GM12801 (cell line): ENCODE data around the gene EPHB1.

Experiments used
- CTCF ChIP-seq: IDR thresholded peaks from one replicate; pipeline ENCODE4 v1.5.1; 2011; ENCODE audit warnings: control low read depth; ENCODE audit not compliant: insufficient read length; ENCODE audit errors: extremely low read depth

The EPHB1 gene

GRCh38 chr3:135087782-135088181 is 292.7 kb downstream of the EPHB1 start:
- TF ChIP-seq CTCF: no peak

- no peak for TF ChIP-seq CTCF
These were observed 294.4 kb downstream of the EPHB1 start for GRCh38 chr3:135089451-135089850.

- TF ChIP-seq CTCF: no peak
These were observed 295.1 kb downstream of the EPHB1 start for GRCh38 chr3:135090020-135090717.

GRCh38 chr3:135091946-135092345 is 296.9 kb downstream of the EPHB1 start:
- no peak for TF ChIP-seq CTCF

- TF ChIP-seq CTCF: no peak
These were observed 298.1 kb downstream of the EPHB1 start for GRCh38 chr3:135093121-135093520.

GRCh38 chr3:135097276-135097946 is 302.4 kb downstream of the EPHB1 start:
- no peak for TF ChIP-seq CTCF

GRCh38 chr3:135099734-135100355 is 304.8 kb downstream of the EPHB1 start:
- TF ChIP-seq CTCF: no peak
